HG03196 (cell line): ENCODE results near the gene SFTPB.
A peak's percentile ranks its signal among the peaks of the same experiment; 100 is the strongest.

Source experiments
- ATAC-seq: cut with Tn5 transposase; IDR thresholded peaks from one replicate; pipeline ENCODE4 v1.9.1; 2021; ENCODE audit not compliant: unreplicated experiment

Gene SFTPB

GRCh38 chr2:85702800-85703199, 34.8 kb upstream of the SFTPB start:
- no peak for ATAC-seq

- no peak for ATAC-seq
Measured at GRCh38 chr2:85702172-85702571, 34.2 kb upstream of the SFTPB start.

GRCh38 chr2:85699325-85699724, 31.3 kb upstream of the SFTPB start:
- no peak for ATAC-seq

GRCh38 chr2:85698880-85699254, 30.9 kb upstream of the SFTPB start:
- ATAC-seq, result no peak

- no peak for ATAC-seq
Measured at GRCh38 chr2:85698184-85698879, 30.3 kb upstream of the SFTPB start.

- ATAC-seq, result no peak
Measured at GRCh38 chr2:85697716-85698115, 29.7 kb upstream of the SFTPB start.

GRCh38 chr2:85697096-85697495, 29.1 kb upstream of the SFTPB start:
- ATAC-seq, result no peak

- ATAC-seq, result no peak
Measured at GRCh38 chr2:85695691-85696668, 28.0 kb upstream of the SFTPB start.

GRCh38 chr2:85695121-85695520, 27.1 kb upstream of the SFTPB start:
- no peak for ATAC-seq

GRCh38 chr2:85694052-85695025, 26.3 kb upstream of the SFTPB start, which contains the start of gene GNLY:
TSS of gene GNLY (plus strand) at chr2:85694358. CDS start at chr2:85694419, 61 bp downstream.
- ATAC-seq, result no peak

- no peak for ATAC-seq
Measured at GRCh38 chr2:85692039-85692645, 24.1 kb upstream of the SFTPB start.

GRCh38 chr2:85690932-85691331, 22.9 kb upstream of the SFTPB start:
- no peak for ATAC-seq

- no peak for ATAC-seq
Measured at GRCh38 chr2:85684806-85685205, 16.8 kb upstream of the SFTPB start.

GRCh38 chr2:85684380-85684779, 16.4 kb upstream of the SFTPB start:
- ATAC-seq, result no peak

- ATAC-seq, result no peak
Measured at GRCh38 chr2:85682378-85682777, 14.4 kb upstream of the SFTPB start.

GRCh38 chr2:85681776-85682175, 13.8 kb upstream of the SFTPB start:
- ATAC-seq, result no peak

- ATAC-seq, result no peak
Measured at GRCh38 chr2:85681372-85681763, 13.4 kb upstream of the SFTPB start.

GRCh38 chr2:85680707-85681371, 12.8 kb upstream of the SFTPB start:
- ATAC-seq, result no peak

GRCh38 chr2:85678794-85679672, 11.0 kb upstream of the SFTPB start:
- peak; percentile 78 for ATAC-seq
